ENCODE data around the gene CASQ2. TPM values are rescaled to one million over a fixed set of nuclear protein-coding genes. Genes with fewer than 3 reads are reported as not detected.

The CASQ2 gene
- polyA plus RNA-seq, 2 of the 4 experiments (the other 2 are of a cell fraction), result not detected

GRCh38 chr1:115670476-115671175, 97.9 kb downstream of the CASQ2 start:
- POLR2A ChIA-PET, result no interaction called here
- CTCF ChIA-PET, result interaction anchor here (0.9 to 1.4 kb wide), 5 partner anchors 28 to 103 kb away, joined by 3 to 4 read pairs (median 3); partner anchors contain the start of gene VANGL1
- DNase-seq (ENCODE audit: low read depth in 1 of 2, low spot score in 1 of 2), result no peak
- Histone ChIP-seq H3K27ac (peak overlapping the region; percentile 69 to 88; a peak in 5 of 6 replicates), H3K4me3 (no peak overlapping the region), H3K4me2 (peak overlapping the region; percentile 64), H3K9me3 (0 out of 3 replicates have a peak, but pooled peaks cover 8% of the 10 kb centered on the region), H3K4me1 (peaks cover 34% of the 10 kb centered on the region)
- WGBS (ENCODE audit: missing lambda C conversion rate), result 88% methylated on average over 14 of the region's 14 CpGs
- no peak for TF ChIP-seq RNF2 (IDR thresholded peaks at IDR 0.05; ENCODE audit: borderline replicate concordance, low read depth)
- TF ChIP-seq, protein P1, sequence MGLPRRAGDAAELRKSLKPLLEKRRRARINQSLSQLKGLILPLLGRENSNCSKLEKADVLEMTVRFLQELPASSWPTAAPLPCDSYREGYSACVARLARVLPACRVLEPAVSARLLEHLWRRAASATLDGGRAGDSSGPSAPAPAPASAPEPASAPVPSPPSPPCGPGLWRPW (IDR thresholded peaks at IDR 0.05), result no peak
- no peak for TF ChIP-seq SMC3 (IDR thresholded peaks at IDR 0.05)
- no peak for TF ChIP-seq FOSB (CRISPR knock-in tag; IDR thresholded peaks at IDR 0.05)
- FAIRE-seq, result no peak
- no peak for ATAC-seq

GRCh38 chr1:115669886-115670285, 98.6 kb downstream of the CASQ2 start:
- FAIRE-seq (no peak), ATAC-seq (no peak), DNase-seq (ENCODE audit: low read depth in 1 of 2, low spot score in 1 of 2) (no peak)
- peak overlapping the region; percentile 64 for H3K4me2 ChIP-seq
- no peak for TF ChIP-seq ZNF302 (CRISPR knock-in tag; IDR thresholded peaks at IDR 0.05)
- TF ChIP-seq, protein P2, sequence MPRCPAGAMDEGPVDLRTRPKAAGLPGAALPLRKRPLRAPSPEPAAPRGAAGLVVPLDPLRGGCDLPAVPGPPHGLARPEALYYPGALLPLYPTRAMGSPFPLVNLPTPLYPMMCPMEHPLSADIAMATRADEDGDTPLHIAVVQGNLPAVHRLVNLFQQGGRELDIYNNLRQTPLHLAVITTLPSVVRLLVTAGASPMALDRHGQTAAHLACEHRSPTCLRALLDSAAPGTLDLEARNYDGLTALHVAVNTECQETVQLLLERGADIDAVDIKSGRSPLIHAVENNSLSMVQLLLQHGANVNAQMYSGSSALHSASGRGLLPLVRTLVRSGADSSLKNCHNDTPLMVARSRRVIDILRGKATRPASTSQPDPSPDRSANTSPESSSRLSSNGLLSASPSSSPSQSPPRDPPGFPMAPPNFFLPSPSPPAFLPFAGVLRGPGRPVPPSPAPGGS (IDR thresholded peaks at IDR 0.05), result no peak
- no peak for TF ChIP-seq ZFP36 (IDR thresholded peaks at IDR 0.05; ENCODE audit: borderline replicate concordance, partially characterized antibody)
- no peak for TF ChIP-seq MAFK (IDR thresholded peaks at IDR 0.05; ENCODE audit: partially characterized antibody)
- no peak for TF ChIP-seq PBX3 (IDR thresholded peaks at IDR 0.05)
- TF ChIP-seq NPAS2 (CRISPR knock-in tag; IDR thresholded peaks at IDR 0.05; ENCODE audit: borderline replicate concordance), result no peak
- no peak for TF ChIP-seq ATOH8 (CRISPR knock-in tag; IDR thresholded peaks at IDR 0.05; ENCODE audit: low read depth)
- WGBS (ENCODE audit: missing lambda C conversion rate), result 100% methylated on average over 1 of the region's 1 CpG
- ChIA-PET POLR2A (no interaction called here), CTCF (interaction anchor here (0.9 to 1.3 kb wide), 3 partner anchors 37 to 104 kb away, joined by 3 to 4 read pairs (median 4); no protein-coding TSS in a partner anchor)
- H3K27ac ChIP-seq, result peak overlapping the region; percentile 33 to 88; a peak in 4 of 6 replicates
- H3K9me3 ChIP-seq, result 0 out of 3 replicates have a peak, but pooled peaks cover 8% of the 10 kb centered on the region
- H3K4me1 ChIP-seq, result peaks cover 34% of the 10 kb centered on the region
- H3K4me3 ChIP-seq, result no peak overlapping the region

- Histone ChIP-seq H3K9me3 (0 out of 3 replicates have a peak, but pooled peaks cover 8% of the 10 kb centered on the region), H3K27ac (peak overlapping the region; percentile 58 to 88; a peak in 5 of 6 replicates), H3K4me1 (peaks cover 34% of the 10 kb centered on the region), H3K4me2 (peak overlapping the region; percentile 39; the same call in 2 of the 3 replicates), H3K4me3 (no peak overlapping the region)
- ChIA-PET POLR2A (no interaction called here), CTCF (interaction anchor here (0.5 to 1.4 kb wide), 2 partner anchors 37 to 500 kb away, joined by 3 to 6 read pairs; no protein-coding TSS in a partner anchor)
- FAIRE-seq, result no peak
- TF ChIP-seq NFE2L2 (conservative IDR thresholded peaks at IDR 0.05; ENCODE audit: low read length) (peak; percentile 57; the same call in 1 of the 2 replicates), ESRRA (IDR thresholded peaks at IDR 0.05; ENCODE audit: borderline replicate concordance, low read length) (no peak), MAFK (IDR thresholded peaks at IDR 0.05; ENCODE audit: partially characterized antibody) (peak; percentile 73)
- 97% methylated on average over 5 of the region's 5 CpGs for WGBS (ENCODE audit: missing lambda C conversion rate)
- ATAC-seq, result no peak
- peak in 1 of 2 experiments; percentile 9 for DNase-seq (ENCODE audit: low read depth in 1 of 2, low spot score in 1 of 2)
Measured at GRCh38 chr1:115669002-115669673, 99.4 kb downstream of the CASQ2 start.

Data from A549 (cell line).